Chondrocyte (in vitro differentiated cells): ENCODE measurements around the gene USPL1. TPM values are rescaled to one million over a fixed set of nuclear protein-coding genes. Genes with fewer than 3 reads are reported as not detected.

Experiments used
- DNase-seq: peaks from one replicate; pipeline ENCODE4 v3.0.0; 2021; ENCODE audit warnings: mixed read lengths, low spot score
- H3K27ac Mint-ChIP-seq: one replicate; pipeline ENCODE4 v1.8.0; 2021; ENCODE audit warnings: mild to moderate bottlenecking, moderate library complexity, mixed read lengths; ENCODE audit not compliant: unreplicated experiment
- H3K27me3 Mint-ChIP-seq: 2 replicates; pipeline ENCODE4 v1.8.0; 2021; ENCODE audit warnings: low read depth, mixed read lengths
- H3K36me3 Mint-ChIP-seq: 2 replicates; pipeline ENCODE4 v1.8.0; 2021; ENCODE audit warnings: low read depth, mixed read lengths
- H3K4me1 Mint-ChIP-seq: 2 replicates; pipeline ENCODE4 v1.8.0; 2021; ENCODE audit warnings: low read depth, mild to moderate bottlenecking, mixed read lengths
- H3K4me3 Mint-ChIP-seq: one replicate; pipeline ENCODE4 v1.8.0; 2021; ENCODE audit warnings: mild to moderate bottlenecking, moderate library complexity, mixed read lengths; ENCODE audit not compliant: unreplicated experiment
- H3K9me3 Mint-ChIP-seq: 2 replicates; pipeline ENCODE4 v1.8.0; 2021; ENCODE audit warnings: low read depth, mixed read lengths
- total RNA-seq: library from RNA; stranded (reverse); gene quantifications from 3 replicates; pipeline ENCODE4 v1.2.1, GENCODE V29; 2021
- TF ChIP-seq, protein P1 (sequence below): fragments of 200-600 bp; sonication (generic); IDR thresholded peaks from 2 replicates; pipeline ENCODE4 v1.5.0; 2021; ENCODE audit warnings: antibody characterized with exemption, mild to moderate bottlenecking, moderate library complexity

Gene USPL1
- total RNA-seq, 1 donor from 2014 or later: 11.0 TPM

DNA sequence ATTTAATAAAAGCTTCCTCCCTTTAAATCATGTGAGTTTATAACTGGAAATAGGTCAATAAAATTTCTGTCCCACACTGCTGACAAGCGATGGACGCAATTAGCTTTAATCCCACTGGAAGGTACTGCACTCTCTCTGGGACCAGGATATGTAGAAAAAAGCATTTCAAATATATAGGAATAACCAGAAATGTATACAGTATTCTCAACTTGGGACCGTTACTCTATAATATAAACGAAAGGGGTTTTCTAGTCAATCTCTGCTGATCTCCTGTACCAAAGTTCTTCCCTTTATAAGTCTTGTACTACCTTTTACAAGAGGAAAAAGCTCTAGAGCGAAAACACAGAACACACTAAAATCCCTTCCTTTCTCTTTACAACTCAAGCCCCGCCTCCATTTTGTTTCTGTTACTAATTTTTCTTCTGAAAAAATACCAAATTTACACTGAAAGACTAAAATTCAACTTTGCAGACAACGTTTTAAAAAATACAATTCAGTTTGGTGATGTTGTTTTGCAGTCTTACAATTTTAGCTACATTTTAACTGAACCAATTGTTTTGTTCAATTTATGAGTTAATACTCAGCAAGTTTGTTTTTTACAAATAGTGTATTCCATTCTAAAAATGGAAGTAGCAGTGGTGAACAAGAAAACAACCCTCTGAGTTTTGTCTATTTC, 1.7 kb upstream of the USPL1 start:
- no peaks in the 10 kb centered on the region for H3K36me3 Mint-ChIP-seq
- H3K4me1 Mint-ChIP-seq: peaks cover 16% of the 10 kb centered on the region
- H3K4me3 Mint-ChIP-seq: no peak overlapping the region
- TF ChIP-seq, protein P1, sequence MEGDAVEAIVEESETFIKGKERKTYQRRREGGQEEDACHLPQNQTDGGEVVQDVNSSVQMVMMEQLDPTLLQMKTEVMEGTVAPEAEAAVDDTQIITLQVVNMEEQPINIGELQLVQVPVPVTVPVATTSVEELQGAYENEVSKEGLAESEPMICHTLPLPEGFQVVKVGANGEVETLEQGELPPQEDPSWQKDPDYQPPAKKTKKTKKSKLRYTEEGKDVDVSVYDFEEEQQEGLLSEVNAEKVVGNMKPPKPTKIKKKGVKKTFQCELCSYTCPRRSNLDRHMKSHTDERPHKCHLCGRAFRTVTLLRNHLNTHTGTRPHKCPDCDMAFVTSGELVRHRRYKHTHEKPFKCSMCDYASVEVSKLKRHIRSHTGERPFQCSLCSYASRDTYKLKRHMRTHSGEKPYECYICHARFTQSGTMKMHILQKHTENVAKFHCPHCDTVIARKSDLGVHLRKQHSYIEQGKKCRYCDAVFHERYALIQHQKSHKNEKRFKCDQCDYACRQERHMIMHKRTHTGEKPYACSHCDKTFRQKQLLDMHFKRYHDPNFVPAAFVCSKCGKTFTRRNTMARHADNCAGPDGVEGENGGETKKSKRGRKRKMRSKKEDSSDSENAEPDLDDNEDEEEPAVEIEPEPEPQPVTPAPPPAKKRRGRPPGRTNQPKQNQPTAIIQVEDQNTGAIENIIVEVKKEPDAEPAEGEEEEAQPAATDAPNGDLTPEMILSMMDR: no peak
- H3K27ac Mint-ChIP-seq: no peak overlapping the region
- DNase-seq: no peak
- no peaks in the 10 kb centered on the region for H3K27me3 Mint-ChIP-seq
- H3K9me3 Mint-ChIP-seq: no peaks in the 10 kb centered on the region

DNA sequence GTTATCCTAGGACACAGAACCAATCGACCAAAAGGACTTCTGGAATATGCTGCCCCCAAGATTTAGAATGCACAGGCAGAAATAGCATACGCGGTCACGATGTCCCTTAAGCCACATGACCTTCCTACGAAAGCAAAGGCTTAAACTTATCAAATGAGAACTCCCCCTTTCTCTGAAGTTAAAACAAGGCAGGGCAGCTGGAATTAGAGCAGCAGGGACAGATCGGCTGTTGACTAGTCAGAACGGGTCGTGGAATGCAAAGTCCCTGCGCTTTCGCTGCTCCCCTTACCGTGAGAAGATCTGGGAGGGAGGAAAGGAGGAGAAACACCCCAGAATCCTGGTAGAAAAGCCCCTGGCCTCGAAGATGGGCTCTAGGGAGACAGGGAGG, 799 bp upstream of the USPL1 start:
- Mint-ChIP-seq H3K9me3 (no peaks in the 10 kb centered on the region), H3K4me3 (no peak overlapping the region), H3K36me3 (no peaks in the 10 kb centered on the region), H3K4me1 (peaks cover 19% of the 10 kb centered on the region), H3K27me3 (no peaks in the 10 kb centered on the region), H3K27ac (no peak overlapping the region)
- no peak for DNase-seq
- TF ChIP-seq, protein P1: peak; percentile 41

DNA sequence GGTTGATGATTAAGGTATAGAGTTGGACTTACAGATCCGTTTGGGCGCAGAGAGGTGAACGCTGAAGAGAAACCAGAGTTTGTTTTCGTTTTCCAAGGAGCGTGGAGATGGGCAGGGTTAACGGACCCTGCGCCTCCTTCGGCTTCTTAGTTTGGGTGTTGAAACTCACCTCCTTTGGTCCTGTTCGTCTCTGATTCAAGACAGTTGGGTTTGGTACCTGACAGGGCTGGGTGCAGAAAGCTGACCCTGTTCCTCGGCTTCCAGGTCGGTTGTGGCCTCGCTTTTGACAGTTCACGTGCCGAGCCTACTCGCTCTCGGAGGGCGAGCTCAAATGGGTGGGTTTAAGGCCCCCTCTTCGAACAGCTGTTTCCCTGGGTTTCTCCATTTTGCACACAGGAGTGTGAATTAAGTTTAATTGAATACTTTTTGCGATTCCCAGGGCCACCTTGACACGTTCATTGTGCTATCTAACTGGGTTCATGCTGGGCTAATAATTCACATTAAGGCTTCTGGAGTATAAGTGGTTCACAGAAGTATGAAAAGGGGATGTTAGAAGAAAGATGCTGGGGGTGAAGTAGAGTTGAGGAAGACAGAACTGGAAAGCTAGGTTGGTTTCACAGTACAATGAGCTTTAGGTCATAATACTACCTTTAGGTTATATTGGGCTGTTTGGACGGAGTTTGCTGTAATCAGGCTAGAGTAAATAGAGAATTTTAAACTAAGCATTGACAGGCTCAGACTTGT, 638 bp downstream of the USPL1 start:
- H3K27ac Mint-ChIP-seq: no peak overlapping the region
- H3K4me3 Mint-ChIP-seq: no peak overlapping the region
- no peak for DNase-seq
- peaks cover 2% of the 10 kb centered on the region for H3K36me3 Mint-ChIP-seq
- no peaks in the 10 kb centered on the region for H3K27me3 Mint-ChIP-seq
- no peaks in the 10 kb centered on the region for H3K9me3 Mint-ChIP-seq
- peaks cover 25% of the 10 kb centered on the region for H3K4me1 Mint-ChIP-seq
- TF ChIP-seq, protein P1: no peak

DNA sequence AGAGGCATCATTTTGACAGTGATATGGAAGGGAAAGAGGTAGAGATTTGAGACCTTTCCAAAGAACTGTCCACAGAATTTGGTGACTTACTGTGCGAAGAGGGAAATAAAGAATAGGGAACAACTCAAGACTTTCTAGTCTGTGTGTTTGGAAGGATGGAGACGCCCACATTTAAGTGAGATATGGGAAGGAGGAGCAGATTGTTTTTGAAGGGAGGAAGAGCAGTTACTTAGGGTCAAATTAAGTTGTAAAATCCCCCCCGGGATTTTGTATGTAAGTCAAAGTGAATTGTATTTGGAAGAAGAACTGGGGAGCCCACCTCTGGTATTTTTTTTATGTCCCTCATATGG, 1.2 kb downstream of the USPL1 start:
- TF ChIP-seq, protein P1: no peak
- DNase-seq: no peak
- H3K4me3 Mint-ChIP-seq: no peak overlapping the region
- peaks cover 27% of the 10 kb centered on the region for H3K4me1 Mint-ChIP-seq
- no peak overlapping the region for H3K27ac Mint-ChIP-seq
- peaks cover 5% of the 10 kb centered on the region for H3K36me3 Mint-ChIP-seq
- no peaks in the 10 kb centered on the region for H3K9me3 Mint-ChIP-seq
- no peaks in the 10 kb centered on the region for H3K27me3 Mint-ChIP-seq

DNA sequence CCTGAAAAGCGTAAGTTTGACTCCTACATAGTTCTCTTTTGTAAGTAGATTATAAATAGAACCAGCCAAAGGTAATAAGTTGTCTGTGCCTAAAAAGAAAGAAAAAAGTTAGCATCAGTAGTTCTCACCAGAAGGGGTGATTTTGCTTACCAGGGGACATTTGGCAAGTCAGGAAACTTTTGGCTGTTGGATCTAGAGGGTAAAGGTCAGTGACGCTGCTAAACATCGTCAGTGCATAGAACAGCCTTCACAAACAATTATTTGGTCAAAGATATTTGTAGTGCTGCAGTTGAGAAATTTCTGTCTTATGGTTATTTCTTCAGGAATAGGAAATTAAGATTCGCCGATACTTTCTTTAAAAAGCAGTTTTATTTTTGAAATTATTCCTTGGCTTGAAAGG, 2.0 kb downstream of the USPL1 start:
- peaks cover 7% of the 10 kb centered on the region for H3K36me3 Mint-ChIP-seq
- no peaks in the 10 kb centered on the region for H3K9me3 Mint-ChIP-seq
- H3K27me3 Mint-ChIP-seq: no peaks in the 10 kb centered on the region
- TF ChIP-seq, protein P1: no peak
- peak overlapping the region; percentile 3 for H3K4me3 Mint-ChIP-seq
- no peak for DNase-seq
- H3K27ac Mint-ChIP-seq: no peak overlapping the region
- peaks cover 29% of the 10 kb centered on the region for H3K4me1 Mint-ChIP-seq
